Renal cortical epithelial cell (primary cell): Measurements from ENCODE around the gene CHN2. TPM values are rescaled to one million over a fixed set of nuclear protein-coding genes. Genes with fewer than 3 reads are reported as not detected.

ENCODE experiments used
- DNase-seq: peaks from one replicate; pipeline ENCODE4 v3.0.0-alpha.2; 2011; ENCODE audit warnings: low read depth
- total RNA-seq: library from RNA; depleted of rRNA; stranded (reverse); fragments of >200 nt; gene quantifications from 2 replicates; pipeline ENCODE4 v1.2.3, GENCODE V29; 2014

Gene CHN2
- total RNA-seq, 1 donor from 2014 or later, result 3.5 TPM

GRCh38 chr7:29360633-29361625 lies 166.4 kb downstream of the CHN2 start:
- no peak for DNase-seq

GRCh38 chr7:29362380-29362779 lies 167.8 kb downstream of the CHN2 start:
- no peak for DNase-seq

GRCh38 chr7:29363636-29364425 lies 169.3 kb downstream of the CHN2 start:
- no peak for DNase-seq

GRCh38 chr7:29364661-29365060 lies 170.1 kb downstream of the CHN2 start:
- DNase-seq, result no peak

- no peak for DNase-seq
Observed at GRCh38 chr7:29365423-29365822, 170.8 kb downstream of the CHN2 start.

- DNase-seq, result no peak
Observed at GRCh38 chr7:29367784-29368183, 173.2 kb downstream of the CHN2 start.

- DNase-seq, result peak; percentile 14
Observed at GRCh38 chr7:29369909-29370488, 175.4 kb downstream of the CHN2 start.

GRCh38 chr7:29370531-29371314 lies 176.1 kb downstream of the CHN2 start:
- DNase-seq, result peak; percentile 71

- DNase-seq, result no peak
Observed at GRCh38 chr7:29371472-29371871, 176.9 kb downstream of the CHN2 start.

- DNase-seq, result no peak
Observed at GRCh38 chr7:29372351-29373090, 177.9 kb downstream of the CHN2 start.

- DNase-seq, result peak; percentile 59
Observed at GRCh38 chr7:29375641-29376562, 181.3 kb downstream of the CHN2 start.

- no peak for DNase-seq
Observed at GRCh38 chr7:29377718-29378117, 183.1 kb downstream of the CHN2 start.

- DNase-seq, result no peak
Observed at GRCh38 chr7:29379551-29379950, 185.0 kb downstream of the CHN2 start.

GRCh38 chr7:29381206-29382094 lies 186.9 kb downstream of the CHN2 start:
- DNase-seq, result peak; percentile 54

GRCh38 chr7:29384277-29384676 lies 189.7 kb downstream of the CHN2 start:
- no peak for DNase-seq

GRCh38 chr7:29385214-29385814 lies 190.7 kb downstream of the CHN2 start:
- no peak for DNase-seq

GRCh38 chr7:29386196-29386765 lies 191.7 kb downstream of the CHN2 start:
- no peak for DNase-seq

GRCh38 chr7:29391262-29391661 lies 196.7 kb downstream of the CHN2 start:
- DNase-seq, result no peak
